GM18519 (cell line): ENCODE results near the gene DCANP1.

Experiments used
- ATAC-seq: cut with Tn5 transposase; IDR thresholded peaks from one replicate; pipeline ENCODE4 v1.9.1; 2021; ENCODE audit warnings: mild to moderate bottlenecking, moderate library complexity; ENCODE audit not compliant: unreplicated experiment, low FRiP score

DCANP1 gene

DNA sequence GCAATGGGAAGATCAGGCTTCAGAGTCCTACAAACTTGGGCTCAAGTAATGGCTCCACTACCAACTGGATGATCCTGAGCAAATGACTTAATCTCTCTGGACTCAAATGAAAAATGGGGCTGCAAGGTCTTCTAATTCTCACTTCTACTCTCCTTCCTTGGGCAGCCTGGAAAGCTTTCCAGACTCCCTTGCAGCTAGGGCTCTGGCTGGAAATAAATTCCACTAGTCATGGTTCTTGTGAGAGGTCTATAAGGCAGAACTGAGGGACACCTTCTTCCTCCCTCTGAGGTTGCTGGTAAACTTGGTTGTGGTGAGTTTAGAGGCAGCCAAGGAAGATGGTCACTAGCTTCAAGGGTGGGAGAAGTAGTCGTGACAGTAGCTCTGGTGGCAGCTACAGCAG lies 18.6 kb downstream of the DCANP1 start:
- ATAC-seq: no peak

DNA sequence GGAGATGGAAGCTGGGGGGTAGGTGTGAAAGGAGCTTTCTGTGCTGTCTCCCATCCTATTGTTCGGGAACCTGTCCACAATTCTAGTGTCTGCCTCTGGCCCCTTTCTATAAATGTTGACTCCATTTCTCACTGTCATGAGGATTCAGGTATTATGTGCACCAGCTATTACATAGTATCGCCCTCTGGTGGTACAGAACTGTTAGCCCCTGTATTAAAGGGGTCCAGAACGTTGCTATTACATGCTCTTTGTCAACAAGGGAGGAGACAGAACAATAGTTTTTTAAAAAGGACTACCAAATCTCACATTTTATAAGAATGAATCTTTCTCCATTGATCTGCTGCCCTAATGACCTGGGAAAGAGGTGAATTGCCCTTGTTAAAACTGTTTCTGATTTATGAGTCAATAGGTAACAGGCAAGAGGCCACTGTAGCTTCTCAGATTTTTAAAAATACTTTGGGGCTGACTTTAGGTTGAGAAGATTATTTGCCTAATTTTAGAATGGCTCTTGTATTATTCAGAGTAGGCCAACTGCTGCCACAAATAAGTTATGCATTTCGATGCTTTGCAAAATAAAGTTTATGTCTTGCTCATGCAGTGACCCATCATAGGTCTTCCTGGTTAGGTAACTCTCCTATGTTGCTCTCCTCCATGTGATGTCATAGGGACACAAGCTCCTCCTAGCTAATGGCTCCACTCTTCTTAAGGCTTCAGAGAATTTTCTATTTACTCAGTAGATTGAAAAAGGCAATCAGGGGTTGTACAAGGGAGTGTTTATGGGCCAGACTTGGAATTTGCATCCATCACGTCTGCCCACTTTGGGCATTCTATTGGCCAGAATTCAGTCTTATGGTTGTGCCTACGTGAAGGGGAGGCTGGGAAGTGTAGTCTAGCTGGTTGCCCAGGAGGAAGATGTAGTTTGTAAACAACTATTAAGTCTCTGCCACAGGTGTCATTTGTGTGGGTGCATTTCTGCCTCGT lies 20.8 kb downstream of the DCANP1 start:
- peak; percentile 87 for ATAC-seq

DNA sequence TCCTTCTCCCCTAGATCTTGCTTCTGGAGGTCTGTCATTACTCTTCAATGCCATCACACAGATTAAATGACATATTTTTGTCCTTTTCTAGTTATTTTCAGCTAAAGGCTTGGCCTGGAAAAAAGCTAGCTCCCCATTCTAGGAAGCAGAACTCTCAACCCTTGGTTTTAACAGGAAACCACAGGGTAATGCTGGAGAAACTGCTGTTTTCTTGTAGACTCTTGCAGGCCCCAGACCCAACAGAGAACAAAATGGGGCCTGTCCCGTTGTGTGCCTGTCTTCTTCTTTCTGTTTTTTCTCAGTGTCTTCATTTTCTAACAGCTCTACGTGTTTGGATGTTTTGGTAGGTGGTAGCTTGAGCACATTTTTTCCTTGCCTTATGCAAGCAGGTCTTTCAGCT lies 21.5 kb downstream of the DCANP1 start:
- ATAC-seq: no peak

DNA sequence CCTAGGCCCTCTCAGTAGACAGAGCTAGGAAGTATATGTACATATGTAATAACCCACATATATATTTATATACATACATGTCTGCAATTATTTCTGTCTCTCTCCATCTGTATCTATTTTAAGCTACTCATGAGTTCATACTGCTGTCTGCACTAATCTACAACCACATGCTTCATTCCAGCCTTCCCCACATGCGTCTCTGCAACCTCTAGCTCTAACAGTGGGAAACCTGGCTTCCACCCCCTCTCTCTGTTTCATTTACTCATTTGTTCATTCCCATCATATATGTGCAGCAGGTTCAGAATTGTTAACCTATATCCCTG lies 23.3 kb downstream of the DCANP1 start:
- ATAC-seq: no peak

DNA sequence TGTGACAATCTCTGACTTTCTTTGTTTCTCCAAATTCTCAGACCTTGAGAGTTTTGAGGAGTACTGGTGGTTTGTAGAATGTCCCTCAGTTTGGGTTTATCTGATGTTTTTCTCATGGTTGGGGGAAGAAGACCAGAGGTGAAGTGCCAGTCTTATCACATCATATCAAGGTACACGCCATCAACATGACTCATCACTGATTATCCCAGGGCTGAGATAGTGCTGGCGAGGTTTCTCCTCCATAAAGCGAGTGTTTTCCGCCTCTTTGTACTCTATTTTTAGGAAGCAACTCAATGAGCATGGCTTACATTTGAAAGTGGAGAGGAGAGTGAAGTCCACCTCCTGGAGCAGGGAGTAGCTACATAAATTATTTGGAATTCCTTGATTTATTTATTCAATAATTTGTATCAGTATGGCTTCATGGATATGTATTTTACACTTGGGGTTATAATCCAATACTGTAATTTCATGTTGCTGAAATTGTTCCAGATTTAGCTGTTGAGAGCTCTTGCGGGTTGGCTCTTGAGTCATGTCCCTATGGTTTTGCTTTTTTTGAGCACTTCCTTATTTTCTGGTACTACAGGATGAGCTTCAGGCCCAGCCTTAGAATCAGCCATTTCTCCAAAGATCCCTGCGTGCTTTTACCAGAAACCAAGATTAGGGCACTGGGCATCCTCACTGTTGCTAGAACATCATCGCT lies 23.9 kb downstream of the DCANP1 start:
- ATAC-seq: no peak

DNA sequence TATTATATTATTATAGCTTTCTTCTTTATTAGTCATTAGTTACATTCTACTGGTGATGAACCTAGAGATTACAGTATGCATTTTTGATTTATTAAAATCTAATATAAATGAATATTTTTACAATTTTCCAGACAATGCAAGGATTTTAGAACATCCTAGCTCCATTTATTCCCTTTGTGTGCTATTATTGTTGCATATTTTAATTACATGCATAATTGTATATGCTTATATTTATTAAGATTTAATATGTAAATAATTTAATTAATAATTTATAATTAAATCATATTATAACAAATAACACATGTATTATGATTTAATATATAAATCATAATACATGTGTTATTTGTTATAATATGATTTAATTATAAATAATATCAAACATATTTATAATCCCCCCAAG lies 24.7 kb downstream of the DCANP1 start:
- no peak for ATAC-seq

DNA sequence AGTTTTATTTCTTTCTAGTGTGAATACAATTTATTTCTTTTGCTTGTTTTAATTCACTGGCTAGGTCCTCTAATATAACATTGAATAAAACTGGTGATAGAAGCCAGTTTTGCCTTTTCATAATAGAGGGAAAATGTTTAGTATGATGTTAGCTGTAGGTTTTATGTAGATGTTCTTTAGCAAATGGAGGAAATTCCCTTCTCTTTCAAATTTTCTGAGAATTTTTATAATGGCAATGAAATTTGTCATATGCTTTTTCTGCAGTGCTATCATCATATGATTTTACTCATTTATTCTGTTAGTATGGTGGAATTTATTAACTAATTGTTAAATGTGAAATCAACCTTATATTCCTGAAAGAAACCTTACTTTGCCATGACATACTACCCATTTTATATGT lies 30.1 kb downstream of the DCANP1 start:
- ATAC-seq: no peak

DNA sequence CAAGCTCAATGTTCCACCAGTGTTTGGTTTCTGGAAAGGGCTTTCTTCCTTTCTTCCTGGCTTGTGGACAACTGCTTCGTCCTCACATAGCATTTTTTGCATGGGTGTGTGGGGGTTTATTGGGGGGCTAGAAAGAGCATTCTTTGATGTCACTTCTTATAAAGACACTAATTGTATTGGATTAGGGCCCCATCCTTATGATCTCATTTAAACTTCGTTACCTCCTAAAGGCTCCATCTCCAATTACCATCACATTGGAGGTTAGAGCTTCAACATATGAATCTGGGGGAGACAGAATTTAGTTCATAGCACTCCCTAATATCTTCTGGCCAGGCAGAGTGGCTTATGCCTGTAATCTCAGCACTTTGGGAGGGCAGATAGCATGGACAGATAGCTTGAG lies 42.1 kb downstream of the DCANP1 start:
- ATAC-seq: no peak

DNA sequence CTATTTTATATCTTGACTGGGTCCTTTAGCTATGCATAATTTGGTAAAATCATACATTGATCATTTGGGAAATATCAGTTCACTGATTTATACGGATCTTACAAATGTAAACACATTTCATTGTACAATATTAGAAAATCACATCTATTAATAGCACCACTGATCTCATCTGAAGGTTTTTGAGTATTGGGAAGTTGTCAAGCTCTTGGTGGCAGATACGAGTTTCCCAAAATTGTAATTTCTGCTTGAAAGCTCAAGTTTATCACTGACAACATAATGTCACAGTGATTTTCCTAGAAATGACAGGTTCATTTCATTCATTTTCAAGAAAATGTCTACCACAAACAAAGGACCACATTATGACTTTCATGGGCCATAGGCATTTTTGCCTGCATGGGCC lies 45.1 kb downstream of the DCANP1 start:
- ATAC-seq: no peak

DNA sequence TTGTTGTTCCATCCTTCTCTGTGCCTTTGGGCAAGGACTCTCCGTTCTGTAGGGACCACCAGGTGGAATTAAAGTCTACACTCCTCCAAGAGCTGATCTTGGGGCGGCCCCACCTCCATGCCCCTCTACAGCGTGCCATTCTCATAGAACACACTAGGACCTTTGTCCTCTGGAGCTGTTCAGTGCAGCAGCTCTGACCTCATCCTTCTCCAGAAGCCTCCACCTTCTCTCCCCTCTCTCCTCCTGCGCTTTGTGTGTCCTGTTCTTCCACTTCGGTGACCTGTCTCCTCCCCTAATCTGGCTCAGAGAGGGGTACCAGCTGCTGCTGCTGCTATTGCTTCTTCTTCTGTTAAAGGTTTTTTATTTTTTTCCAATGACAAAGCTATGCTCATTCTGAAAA lies 46.3 kb downstream of the DCANP1 start:
- no peak for ATAC-seq

DNA sequence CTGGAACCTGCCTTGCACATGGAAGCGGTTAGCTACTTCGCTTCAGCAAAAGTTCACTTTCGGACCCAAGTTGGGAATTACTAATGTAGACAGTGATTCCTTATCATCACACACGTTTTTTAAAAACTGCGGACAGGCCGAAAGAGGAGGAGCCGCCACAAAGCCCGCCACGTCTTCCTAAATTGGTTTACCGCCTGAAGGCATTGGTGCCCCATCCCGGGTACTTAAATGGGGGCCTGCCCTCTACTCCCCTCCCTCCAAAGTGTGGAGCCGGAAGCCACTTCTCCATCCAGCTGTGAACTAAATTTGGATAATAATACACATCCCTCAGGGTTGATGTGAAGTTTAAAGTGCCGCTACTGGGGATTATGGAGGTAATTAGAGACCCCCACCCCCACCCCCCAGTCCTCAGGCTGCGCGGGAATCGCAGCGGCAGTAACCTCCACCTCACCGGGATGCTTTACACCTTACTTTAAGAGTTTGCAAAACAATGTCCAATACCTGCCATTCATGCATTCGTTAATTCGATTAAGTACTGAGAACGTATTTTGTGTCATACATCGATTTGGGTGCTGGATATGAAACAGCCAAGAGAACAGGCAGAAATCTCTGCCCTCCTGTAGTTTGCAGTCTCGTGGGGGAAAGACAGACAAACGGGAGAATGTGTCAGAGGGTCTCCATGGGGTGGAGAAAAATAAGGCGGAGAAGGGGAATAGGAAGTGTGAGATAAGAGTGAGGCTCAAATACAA lies 47.2 kb downstream of the DCANP1 start:
- ATAC-seq: no peak

DNA sequence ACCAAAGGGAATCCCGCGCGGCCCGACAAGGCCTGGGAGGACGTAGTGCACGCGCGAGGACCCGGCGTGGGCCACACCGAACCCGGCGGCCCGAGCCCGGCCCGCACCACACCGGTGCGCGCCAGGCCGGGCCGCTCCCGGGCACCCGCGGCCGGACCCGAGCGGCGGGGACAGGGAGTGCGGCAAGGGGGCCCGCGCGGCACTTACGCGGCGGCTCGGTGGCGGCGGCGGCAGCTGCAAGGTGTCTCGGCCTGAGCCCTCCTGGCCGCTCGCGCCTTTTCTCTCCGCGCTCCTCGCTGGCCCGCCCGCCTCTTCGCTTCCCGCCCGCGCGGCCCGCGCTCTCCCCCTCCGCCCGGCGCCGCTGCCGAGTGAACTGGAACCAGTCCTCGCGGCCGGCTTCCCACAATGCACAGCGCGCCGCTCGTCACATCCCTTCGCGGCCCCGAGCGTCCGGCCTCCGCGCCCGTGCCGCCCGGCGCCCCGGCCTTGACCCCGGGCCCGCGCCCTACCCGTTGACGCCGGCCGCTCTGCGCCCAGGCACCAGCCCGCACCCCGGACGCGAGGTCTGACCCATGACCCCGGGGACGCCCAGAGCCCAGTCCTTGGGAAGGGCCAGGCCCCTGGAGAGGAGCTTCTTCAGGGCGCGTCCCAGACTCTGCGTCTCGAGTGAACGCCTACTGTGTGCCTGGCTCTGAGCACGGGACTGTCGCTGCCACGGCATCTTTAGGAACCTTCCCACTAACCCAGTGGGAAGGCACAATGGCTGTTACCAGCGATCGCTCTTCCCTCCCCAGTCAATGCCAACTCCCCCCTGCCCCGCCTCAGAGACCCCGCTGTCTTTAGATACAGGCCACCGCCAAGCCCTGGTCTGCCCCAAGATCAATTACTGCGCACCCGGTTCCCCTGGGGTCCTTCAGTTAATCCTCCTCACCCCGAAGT lies 48.0 kb downstream of the DCANP1 start, which contains the start of gene MACROH2A1:
Gene MACROH2A1, minus strand, starts transcription at position 377 of the 939 bp plus-strand sequence. CDS start 10,138 bp downstream, outside the sequence.
- ATAC-seq: peak; percentile 79

DNA sequence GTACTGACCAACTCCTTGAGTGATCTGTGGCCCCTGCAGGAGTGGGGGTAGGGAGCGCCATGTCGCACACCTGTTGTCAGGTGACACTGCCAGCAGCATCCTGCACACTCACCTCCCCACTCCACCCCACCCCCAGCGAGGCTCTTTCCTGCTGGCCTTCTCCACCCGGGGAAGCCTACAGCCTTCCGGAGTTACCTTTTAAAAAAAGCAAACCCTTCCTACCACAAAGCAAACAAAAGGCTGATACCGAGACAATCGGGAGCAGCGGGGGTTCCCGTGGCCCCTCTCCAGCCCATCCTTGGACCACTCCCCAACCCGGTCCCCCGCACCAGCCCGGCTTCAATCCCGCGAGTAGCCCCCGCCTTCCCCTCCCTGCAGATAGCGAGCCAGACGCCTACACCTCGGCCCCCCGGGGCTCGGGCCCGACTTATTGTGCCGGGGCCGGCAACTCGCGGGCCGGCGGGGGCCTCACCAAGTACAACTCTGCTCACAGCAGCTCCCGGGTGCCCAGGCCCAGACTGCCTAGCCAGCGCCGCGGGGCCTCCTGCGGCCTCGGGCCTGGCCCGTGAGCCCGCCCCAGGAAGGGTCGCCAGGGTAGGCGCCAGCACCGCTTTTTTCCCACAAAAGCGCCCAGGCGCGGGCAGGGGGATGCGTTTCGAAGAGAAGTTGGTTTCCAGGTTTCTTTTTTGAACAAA lies 48.8 kb downstream of the DCANP1 start:
- peak; percentile 15 for ATAC-seq

DNA sequence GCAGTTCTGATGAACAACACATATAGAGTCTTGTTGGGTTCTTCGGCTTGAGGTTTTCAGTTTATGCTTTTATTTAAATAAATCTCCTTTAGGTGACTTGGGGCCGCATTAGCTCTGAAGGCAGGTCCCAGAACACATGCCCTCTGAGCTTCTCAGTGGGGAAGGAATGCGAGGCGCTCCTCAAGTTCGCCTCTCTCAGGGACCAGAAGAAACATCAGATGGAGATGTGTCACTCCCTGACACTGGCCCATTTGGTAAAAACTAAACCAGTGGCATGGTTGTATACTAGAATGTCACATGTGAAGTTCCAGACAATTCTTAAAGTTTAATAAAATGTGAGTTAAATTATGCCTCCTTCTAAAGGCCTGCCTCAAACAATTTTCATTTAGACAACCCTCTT lies 50.1 kb downstream of the DCANP1 start:
- ATAC-seq: no peak

DNA sequence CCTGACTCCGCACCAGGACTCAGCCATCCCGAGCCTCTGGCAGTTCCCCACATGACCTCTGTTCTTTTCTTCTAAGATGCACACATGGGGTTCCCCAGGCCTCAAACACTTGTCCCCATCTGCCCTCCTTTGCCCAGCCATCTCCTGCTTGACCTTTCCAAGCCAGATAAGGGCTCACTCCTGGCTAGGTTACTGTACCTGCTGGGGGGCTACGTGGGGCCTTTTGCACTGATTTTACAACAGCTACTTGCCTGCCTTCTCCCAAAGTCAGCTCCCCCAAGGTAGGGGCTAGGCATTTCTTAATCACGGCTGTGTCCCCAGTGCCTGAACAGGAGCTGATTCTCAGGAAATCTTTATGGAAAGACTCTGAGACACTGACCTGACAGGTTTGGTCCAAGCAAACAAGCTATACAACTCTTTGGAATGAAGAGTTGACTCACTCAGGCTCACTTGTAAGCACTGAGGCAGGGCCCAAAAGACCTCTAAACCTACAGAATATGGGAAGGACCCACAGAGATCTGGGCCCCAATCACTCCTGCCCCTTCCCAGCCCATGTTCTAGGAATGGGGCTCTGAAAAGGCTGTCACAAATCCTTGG lies 50.6 kb downstream of the DCANP1 start:
- ATAC-seq: no peak

DNA sequence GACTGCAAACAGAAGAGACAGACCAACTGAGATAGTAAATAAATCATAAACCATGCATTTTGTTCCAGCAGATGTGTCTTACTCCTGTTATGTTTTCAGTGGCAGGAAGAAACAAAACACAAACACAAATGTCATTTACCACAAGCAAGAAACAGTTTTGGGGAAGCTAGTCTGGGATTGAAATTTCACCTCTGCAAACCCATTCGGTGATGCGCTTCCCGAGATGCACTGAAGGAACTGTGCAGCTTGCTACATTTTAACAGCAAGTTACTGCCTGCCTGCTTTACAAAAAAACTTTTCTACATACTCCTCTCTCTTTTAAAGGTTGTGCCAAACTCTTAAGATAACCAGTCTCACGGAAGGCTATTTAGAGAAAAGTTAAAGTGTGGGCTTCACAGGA lies 51.3 kb downstream of the DCANP1 start:
- no peak for ATAC-seq

DNA sequence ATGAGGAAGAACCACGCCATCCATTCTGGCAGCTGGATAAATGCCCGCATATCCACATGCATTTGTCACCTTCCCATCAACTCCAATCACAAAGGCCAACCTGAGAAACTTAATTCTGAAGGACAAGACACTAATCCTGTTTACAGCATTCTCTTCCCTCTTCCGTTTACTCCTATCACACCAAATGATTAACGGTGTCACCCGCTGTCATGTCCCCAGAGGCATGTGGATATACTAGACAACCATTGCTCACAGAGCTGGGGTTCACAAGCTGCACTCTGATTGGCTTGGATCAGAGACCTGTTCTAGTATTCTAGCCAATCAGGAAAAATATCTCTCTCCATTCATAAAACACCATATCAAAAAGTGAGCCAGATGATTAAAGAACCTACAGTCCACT lies 51.7 kb downstream of the DCANP1 start:
- no peak for ATAC-seq
